NB4 (cell line): ENCODE measurements around the gene NARF.

Experiments
- MYC ChIP-seq: IDR thresholded peaks from 2 replicates; pipeline ENCODE4 v1.6.1; 2011; ENCODE audit warnings: low read depth, low read length
- POLR2A ChIP-seq: IDR thresholded peaks from 2 replicates; pipeline ENCODE4 v1.6.1; 2011; ENCODE audit warnings: mild to moderate bottlenecking; ENCODE audit not compliant: insufficient read length; ENCODE audit errors: extremely low read depth

DNA sequence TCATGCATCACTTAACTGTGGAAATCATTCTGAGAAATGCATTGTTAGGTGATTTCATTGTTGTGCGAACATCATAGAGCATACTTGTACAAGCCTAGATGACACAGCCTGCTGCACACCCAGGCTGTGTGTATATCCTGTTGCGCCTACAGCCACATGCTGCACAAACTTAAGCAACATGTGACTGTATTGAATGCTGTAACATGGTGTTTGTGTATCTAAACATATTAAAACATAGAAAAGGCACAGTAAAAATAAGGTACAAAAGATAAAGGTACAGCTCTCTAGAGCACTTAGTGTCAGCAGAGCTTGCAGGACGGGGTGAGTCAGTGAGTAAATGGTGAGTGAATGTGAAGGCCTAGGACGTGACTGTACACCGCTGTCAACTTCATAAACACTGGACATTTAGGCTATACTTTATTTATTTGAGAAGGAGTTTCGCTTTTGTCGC is 72.9 kb downstream of the NARF start:
- TF ChIP-seq POLR2A (no peak), MYC (no peak)
